ENCODE data around the gene NLK. TPM values are rescaled to one million over a fixed set of nuclear protein-coding genes. Genes with fewer than 3 reads are reported as not detected.

NLK gene
- total and polyA plus RNA-seq, 2 of the 13 experiments (the other 11 are each of a cell fraction or from before 2014, with no cell fraction given) = 13.4 to 14.6 TPM

DNA sequence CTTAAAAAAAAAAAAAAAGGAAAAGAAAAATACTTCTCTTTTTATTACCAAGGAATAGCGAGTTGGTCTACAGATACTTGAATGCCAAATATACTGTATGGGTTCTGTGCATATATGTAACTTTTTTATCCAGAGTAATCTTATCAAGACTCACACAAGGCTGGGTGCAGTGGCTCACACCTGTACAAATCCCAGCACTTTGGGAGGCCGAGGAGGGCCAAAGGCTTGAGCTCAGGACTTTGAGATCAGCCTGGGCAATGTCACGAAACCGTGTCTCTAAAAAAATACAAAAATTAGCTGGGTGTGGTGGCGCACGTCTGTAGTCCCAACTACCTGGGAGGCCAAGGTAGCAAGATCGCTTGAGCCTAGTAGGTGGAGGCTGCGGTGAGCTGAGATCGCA, 139.1 kb downstream of the NLK start:
- Histone ChIP-seq H4K20me1 (ENCODE audit: insufficient read depth, low read length) (no peaks in the 10 kb centered on the region), H3K9me3 (ENCODE audit: low read length) (no peaks in the 10 kb centered on the region), H3K4me2 (ENCODE audit: low read depth, low read length) (no peak overlapping the region), H3K4me3 (replicated peaks in 1 of 3; ENCODE audit: insufficient read depth in 1 of 3, low read depth in 2 of 3, low read length in 3 of 3) (no peak overlapping the region), H3K4me1 (ENCODE audit: insufficient read depth, low read length) (peaks cover 7% of the 10 kb centered on the region), H3K79me2 (ENCODE audit: insufficient read depth, low read length) (no peaks in the 10 kb centered on the region), H3K27me3 (ENCODE audit: control insufficient read depth in 1 of 2, insufficient read depth in 2 of 2, low read length in 2 of 2) (no peaks in the 10 kb centered on the region), H2AFZ (ENCODE audit: low read length) (no peak overlapping the region), H3K9ac (ENCODE audit: insufficient read depth, low read depth, low read length) (no peak overlapping the region), H3K36me3 (replicated peaks in 1 of 2; ENCODE audit: control insufficient read depth in 1 of 2, insufficient read depth in 2 of 2, low read length in 2 of 2) (peaks cover 0 to 6% of the 10 kb centered on the region in 2 experiments; a peak in 2 of 5 replicates), H3K27ac (ENCODE audit: extremely low read length, insufficient read depth, low read length) (no peak overlapping the region)
- in situ Hi-C loops (cut with HindIII; ENCODE audit: extremely low pct_ligation_motif_present, low pct_unique_long_range_greater_than_20kb) (no loop called here), intact Hi-C loops (cut with micrococcal nuclease; ENCODE audit: unreplicated experiment) (no loop called here)
- ATAC-seq (no peak), FAIRE-seq (no peak), DNase-seq (ENCODE audit: low spot score) (no peak)
- WGBS (ENCODE audit: low lambda C conversion rate) = 92% methylated on average over 9 of the region's 9 CpGs
- no TSS peak for BruUV-seq (replicated peaks)
- POLR2A ChIA-PET = no interaction called here
- TF ChIP-seq KLF6 (CRISPR knock-in tag; IDR thresholded peaks at IDR 0.05) (no peak), ZNF543 (CRISPR knock-in tag; IDR thresholded peaks at IDR 0.05) (no peak), ZBTB1 (CRISPR knock-in tag; IDR thresholded peaks at IDR 0.05; ENCODE audit: borderline replicate concordance) (no peak)
- CTCF ChIA-PET (ENCODE audit: low intra/inter-chr PET ratio, low total read pairs) = no interaction called here

DNA sequence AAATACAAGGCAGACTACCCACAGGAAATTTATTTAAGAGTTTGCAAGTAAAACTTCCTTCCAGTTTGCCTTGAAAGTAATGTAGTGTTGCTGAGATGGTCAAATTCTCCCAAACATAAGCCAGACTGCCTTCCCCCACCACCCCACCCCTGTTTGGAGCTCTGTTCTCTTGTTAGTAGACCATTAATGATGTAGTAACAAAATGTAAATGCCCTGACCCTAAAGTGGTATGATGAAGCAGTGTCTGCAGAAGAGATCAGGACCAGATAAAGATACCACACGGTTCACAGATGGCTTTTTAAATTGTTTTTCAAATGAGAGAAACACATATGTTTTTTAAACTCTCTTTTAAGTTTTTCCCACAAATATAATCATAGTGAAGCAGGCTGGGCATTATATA, 140.1 kb downstream of the NLK start:
- ChIA-PET CTCF (ENCODE audit: low intra/inter-chr PET ratio, low total read pairs) (no interaction called here), POLR2A (no interaction called here)
- no peaks in the 10 kb centered on the region for H3K9me3 ChIP-seq (ENCODE audit: low read length)
- DNase-seq (ENCODE audit: low spot score) (no peak), ATAC-seq (no peak), FAIRE-seq (no peak)
- H3K36me3 ChIP-seq (replicated peaks in 1 of 2; ENCODE audit: control insufficient read depth in 1 of 2, insufficient read depth in 2 of 2, low read length in 2 of 2) = peaks cover 0 to 6% of the 10 kb centered on the region in 2 experiments; a peak in 2 of 5 replicates
- H4K20me1 ChIP-seq (ENCODE audit: insufficient read depth, low read length) = no peaks in the 10 kb centered on the region
- 94% methylated on average over 1 of the region's 1 CpG for WGBS (ENCODE audit: low lambda C conversion rate)
- no TSS peak for BruUV-seq (replicated peaks)
- peaks cover 7% of the 10 kb centered on the region for H3K4me1 ChIP-seq (ENCODE audit: insufficient read depth, low read length)
- intact Hi-C loops (cut with micrococcal nuclease; ENCODE audit: unreplicated experiment) (no loop called here), in situ Hi-C loops (cut with HindIII; ENCODE audit: extremely low pct_ligation_motif_present, low pct_unique_long_range_greater_than_20kb) (no loop called here)
- H3K9ac ChIP-seq (ENCODE audit: insufficient read depth, low read depth, low read length) = no peak overlapping the region
- no peaks in the 10 kb centered on the region for H3K79me2 ChIP-seq (ENCODE audit: insufficient read depth, low read length)
- H2AFZ ChIP-seq (ENCODE audit: low read length) = no peak overlapping the region
- no peak overlapping the region for H3K4me2 ChIP-seq (ENCODE audit: low read depth, low read length)
- no peaks in the 10 kb centered on the region for H3K27me3 ChIP-seq (ENCODE audit: control insufficient read depth in 1 of 2, insufficient read depth in 2 of 2, low read length in 2 of 2)
- H3K4me3 ChIP-seq (replicated peaks in 1 of 3; ENCODE audit: insufficient read depth in 1 of 3, low read depth in 2 of 3, low read length in 3 of 3) = no peak overlapping the region
- no peak overlapping the region for H3K27ac ChIP-seq (ENCODE audit: extremely low read length, insufficient read depth, low read length)
- TF ChIP-seq, protein P1, sequence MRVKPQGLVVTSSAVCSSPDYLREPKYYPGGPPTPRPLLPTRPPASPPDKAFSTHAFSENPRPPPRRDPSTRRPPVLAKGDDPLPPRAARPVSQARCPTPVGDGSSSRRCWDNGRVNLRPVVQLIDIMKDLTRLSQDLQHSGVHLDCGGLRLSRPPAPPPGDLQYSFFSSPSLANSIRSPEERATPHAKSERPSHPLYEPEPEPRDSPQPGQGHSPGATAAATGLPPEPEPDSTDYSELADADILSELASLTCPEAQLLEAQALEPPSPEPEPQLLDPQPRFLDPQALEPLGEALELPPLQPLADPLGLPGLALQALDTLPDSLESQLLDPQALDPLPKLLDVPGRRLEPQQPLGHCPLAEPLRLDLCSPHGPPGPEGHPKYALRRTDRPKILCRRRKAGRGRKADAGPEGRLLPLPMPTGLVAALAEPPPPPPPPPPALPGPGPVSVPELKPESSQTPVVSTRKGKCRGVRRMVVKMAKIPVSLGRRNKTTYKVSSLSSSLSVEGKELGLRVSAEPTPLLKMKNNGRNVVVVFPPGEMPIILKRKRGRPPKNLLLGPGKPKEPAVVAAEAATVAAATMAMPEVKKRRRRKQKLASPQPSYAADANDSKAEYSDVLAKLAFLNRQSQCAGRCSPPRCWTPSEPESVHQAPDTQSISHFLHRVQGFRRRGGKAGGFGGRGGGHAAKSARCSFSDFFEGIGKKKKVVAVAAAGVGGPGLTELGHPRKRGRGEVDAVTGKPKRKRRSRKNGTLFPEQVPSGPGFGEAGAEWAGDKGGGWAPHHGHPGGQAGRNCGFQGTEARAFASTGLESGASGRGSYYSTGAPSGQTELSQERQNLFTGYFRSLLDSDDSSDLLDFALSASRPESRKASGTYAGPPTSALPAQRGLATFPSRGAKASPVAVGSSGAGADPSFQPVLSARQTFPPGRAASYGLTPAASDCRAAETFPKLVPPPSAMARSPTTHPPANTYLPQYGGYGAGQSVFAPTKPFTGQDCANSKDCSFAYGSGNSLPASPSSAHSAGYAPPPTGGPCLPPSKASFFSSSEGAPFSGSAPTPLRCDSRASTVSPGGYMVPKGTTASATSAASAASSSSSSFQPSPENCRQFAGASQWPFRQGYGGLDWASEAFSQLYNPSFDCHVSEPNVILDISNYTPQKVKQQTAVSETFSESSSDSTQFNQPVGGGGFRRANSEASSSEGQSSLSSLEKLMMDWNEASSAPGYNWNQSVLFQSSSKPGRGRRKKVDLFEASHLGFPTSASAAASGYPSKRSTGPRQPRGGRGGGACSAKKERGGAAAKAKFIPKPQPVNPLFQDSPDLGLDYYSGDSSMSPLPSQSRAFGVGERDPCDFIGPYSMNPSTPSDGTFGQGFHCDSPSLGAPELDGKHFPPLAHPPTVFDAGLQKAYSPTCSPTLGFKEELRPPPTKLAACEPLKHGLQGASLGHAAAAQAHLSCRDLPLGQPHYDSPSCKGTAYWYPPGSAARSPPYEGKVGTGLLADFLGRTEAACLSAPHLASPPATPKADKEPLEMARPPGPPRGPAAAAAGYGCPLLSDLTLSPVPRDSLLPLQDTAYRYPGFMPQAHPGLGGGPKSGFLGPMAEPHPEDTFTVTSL (CRISPR knock-in tag; IDR thresholded peaks at IDR 0.05; ENCODE audit: borderline replicate concordance) = no peak
- no peak for TF ChIP-seq ZNF12 (CRISPR knock-in tag; IDR thresholded peaks at IDR 0.05)
